ENCODE data around the gene MYO18A.
"Not testable (repeated sequence)": the region's sequence is repeated elsewhere in the genome, so short reads cannot be mapped to it uniquely, and the experiment has no call there.

The MYO18A gene

GRCh38 chr17:29180034-29180787, at the start of gene MYO18A:
Gene MYO18A, minus strand, starts transcription at chr17:29180398. Its CDS starts 13,458 bp downstream, at chr17:29166940.
- DNase-seq (ENCODE audit: low read depth) = peak; percentile 66

GRCh38 chr17:29225396-29225795, 45.2 kb upstream of the MYO18A start:
- no peak for DNase-seq (ENCODE audit: low read depth)

GRCh38 chr17:29221338-29221737, 41.1 kb upstream of the MYO18A start:
- DNase-seq (ENCODE audit: low read depth) = not testable (repeated sequence)

GRCh38 chr17:29219378-29220047, 39.3 kb upstream of the MYO18A start:
- peak; percentile 58 for DNase-seq (ENCODE audit: low read depth)

GRCh38 chr17:29216856-29217255, 36.7 kb upstream of the MYO18A start:
- no peak for DNase-seq (ENCODE audit: low read depth)

- no peak for DNase-seq (ENCODE audit: low read depth)
Observed at GRCh38 chr17:29216181-29216580, 36.0 kb upstream of the MYO18A start.

GRCh38 chr17:29215717-29216116, 35.5 kb upstream of the MYO18A start:
- DNase-seq (ENCODE audit: low read depth) = no peak

GRCh38 chr17:29215174-29215573, 35.0 kb upstream of the MYO18A start:
- DNase-seq (ENCODE audit: low read depth) = no peak

GRCh38 chr17:29214215-29215146, 34.3 kb upstream of the MYO18A start:
- DNase-seq (ENCODE audit: low read depth) = no peak

- no peak for DNase-seq (ENCODE audit: low read depth)
Observed at GRCh38 chr17:29212681-29213121, 32.5 kb upstream of the MYO18A start.

GRCh38 chr17:29212094-29212631, 32.0 kb upstream of the MYO18A start:
- DNase-seq (ENCODE audit: low read depth) = no peak

GRCh38 chr17:29210879-29211278, 30.7 kb upstream of the MYO18A start:
- DNase-seq (ENCODE audit: low read depth) = no peak

GRCh38 chr17:29209073-29209472, 28.9 kb upstream of the MYO18A start:
- DNase-seq (ENCODE audit: low read depth) = no peak

GRCh38 chr17:29207975-29208374, 27.8 kb upstream of the MYO18A start:
- DNase-seq (ENCODE audit: low read depth) = no peak

- no peak for DNase-seq (ENCODE audit: low read depth)
Observed at GRCh38 chr17:29205047-29205446, 24.8 kb upstream of the MYO18A start.

- not testable (repeated sequence) for DNase-seq (ENCODE audit: low read depth)
Observed at GRCh38 chr17:29204068-29204804, 24.0 kb upstream of the MYO18A start.

- DNase-seq (ENCODE audit: low read depth) = no peak
Observed at GRCh38 chr17:29197516-29198272, 17.5 kb upstream of the MYO18A start.

- DNase-seq (ENCODE audit: low read depth) = no peak
Observed at GRCh38 chr17:29196769-29197515, 16.7 kb upstream of the MYO18A start.

- DNase-seq (ENCODE audit: low read depth) = no peak
Observed at GRCh38 chr17:29195465-29196081, 15.4 kb upstream of the MYO18A start.
